Measurements from ENCODE around the gene ERC1.

Gene ERC1

GRCh38 chr12:1498199-1498740 is 507.2 kb downstream of the ERC1 start:
- no peak overlapping the region for H3K4me3 ChIP-seq (ENCODE audit: low read depth, low read length)
- TF ChIP-seq, protein P1, sequence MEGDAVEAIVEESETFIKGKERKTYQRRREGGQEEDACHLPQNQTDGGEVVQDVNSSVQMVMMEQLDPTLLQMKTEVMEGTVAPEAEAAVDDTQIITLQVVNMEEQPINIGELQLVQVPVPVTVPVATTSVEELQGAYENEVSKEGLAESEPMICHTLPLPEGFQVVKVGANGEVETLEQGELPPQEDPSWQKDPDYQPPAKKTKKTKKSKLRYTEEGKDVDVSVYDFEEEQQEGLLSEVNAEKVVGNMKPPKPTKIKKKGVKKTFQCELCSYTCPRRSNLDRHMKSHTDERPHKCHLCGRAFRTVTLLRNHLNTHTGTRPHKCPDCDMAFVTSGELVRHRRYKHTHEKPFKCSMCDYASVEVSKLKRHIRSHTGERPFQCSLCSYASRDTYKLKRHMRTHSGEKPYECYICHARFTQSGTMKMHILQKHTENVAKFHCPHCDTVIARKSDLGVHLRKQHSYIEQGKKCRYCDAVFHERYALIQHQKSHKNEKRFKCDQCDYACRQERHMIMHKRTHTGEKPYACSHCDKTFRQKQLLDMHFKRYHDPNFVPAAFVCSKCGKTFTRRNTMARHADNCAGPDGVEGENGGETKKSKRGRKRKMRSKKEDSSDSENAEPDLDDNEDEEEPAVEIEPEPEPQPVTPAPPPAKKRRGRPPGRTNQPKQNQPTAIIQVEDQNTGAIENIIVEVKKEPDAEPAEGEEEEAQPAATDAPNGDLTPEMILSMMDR (IDR thresholded peaks at IDR 0.05; ENCODE audit: borderline replicate concordance, insufficient read depth, low read depth, low read length) = no peak

DNA sequence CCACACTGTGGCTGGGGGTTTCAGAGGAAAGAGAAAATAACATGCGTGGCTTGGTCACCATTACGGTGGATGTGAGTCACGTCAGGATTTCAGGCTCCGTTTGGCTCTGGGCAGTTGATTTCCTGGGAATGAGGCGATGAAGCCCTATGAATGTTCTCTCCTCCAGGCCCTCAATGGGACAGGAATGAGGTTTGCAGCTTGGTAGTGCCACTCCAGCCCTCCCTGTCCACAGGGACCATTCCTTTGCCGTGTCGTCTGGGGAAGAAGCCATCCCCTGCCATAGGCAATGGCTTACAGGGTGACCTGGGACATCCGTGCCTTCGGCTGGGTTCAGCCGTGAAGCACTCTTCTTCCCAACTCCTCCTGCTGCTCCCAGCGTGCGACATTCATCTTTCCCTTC is 508.3 kb downstream of the ERC1 start:
- H3K4me3 ChIP-seq (ENCODE audit: low read depth, low read length) = no peak overlapping the region
- TF ChIP-seq, protein P1 (IDR thresholded peaks at IDR 0.05; ENCODE audit: borderline replicate concordance, insufficient read depth, low read depth, low read length) = no peak

GRCh38 chr12:1500095-1500801 is 509.2 kb downstream of the ERC1 start:
- H3K4me3 ChIP-seq (ENCODE audit: low read depth, low read length) = no peak overlapping the region
- TF ChIP-seq, protein P1 (IDR thresholded peaks at IDR 0.05; ENCODE audit: borderline replicate concordance, insufficient read depth, low read depth, low read length) = no peak

DNA sequence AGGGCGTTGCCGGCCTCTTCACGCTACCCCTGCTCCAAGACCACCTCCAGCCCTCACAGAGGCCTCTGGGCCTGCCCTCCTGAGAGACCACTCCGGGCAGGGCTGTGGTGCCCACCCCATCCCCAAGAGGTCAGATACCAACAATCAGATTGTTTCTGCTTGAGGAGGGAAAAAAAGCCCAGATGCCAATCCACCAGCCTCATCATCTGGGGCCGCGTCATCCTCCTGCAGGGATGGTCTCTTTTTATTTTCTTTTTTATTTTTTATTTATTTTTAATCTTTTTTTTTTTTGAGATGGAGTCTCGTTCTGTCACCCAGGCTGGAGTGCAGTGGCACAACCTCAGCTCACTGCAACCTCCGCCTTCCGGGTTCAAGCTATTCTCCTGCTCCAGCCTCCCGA is 510.0 kb downstream of the ERC1 start:
- H3K4me3 ChIP-seq (ENCODE audit: low read depth, low read length) = no peak overlapping the region
- TF ChIP-seq, protein P1 (IDR thresholded peaks at IDR 0.05; ENCODE audit: borderline replicate concordance, insufficient read depth, low read depth, low read length) = no peak

- no peak overlapping the region for H3K4me3 ChIP-seq (ENCODE audit: low read depth, low read length)
- TF ChIP-seq, protein P1 (IDR thresholded peaks at IDR 0.05; ENCODE audit: borderline replicate concordance, insufficient read depth, low read depth, low read length) = no peak
These were observed 510.8 kb downstream of the ERC1 start for GRCh38 chr12:1501695-1502378.

GRCh38 chr12:1502379-1502720 is 511.3 kb downstream of the ERC1 start:
- TF ChIP-seq, protein P1 (IDR thresholded peaks at IDR 0.05; ENCODE audit: borderline replicate concordance, insufficient read depth, low read depth, low read length) = no peak
- no peak overlapping the region for H3K4me3 ChIP-seq (ENCODE audit: low read depth, low read length)

- TF ChIP-seq, protein P1 (IDR thresholded peaks at IDR 0.05; ENCODE audit: borderline replicate concordance, insufficient read depth, low read depth, low read length) = no peak
- no peak overlapping the region for H3K4me3 ChIP-seq (ENCODE audit: low read depth, low read length)
These were observed 511.8 kb downstream of the ERC1 start for GRCh38 chr12:1502831-1503230.

Data from GM12875 (cell line).